Stimulated activated CD4-positive, alpha-beta T cell treated with anti-CD3 and anti-CD28 coated beads, TNF-alpha, amount 100 ng/mL, for 48 hours (primary cell): ENCODE results near the gene ARHGAP22.

Experiments used
- DNase-seq, 3 donors: peaks; one replicate each; pipeline ENCODE4 v3.0.0-alpha.2; 2020; ENCODE audit warnings: low read depth in 3 of 3

Gene ARHGAP22

DNA sequence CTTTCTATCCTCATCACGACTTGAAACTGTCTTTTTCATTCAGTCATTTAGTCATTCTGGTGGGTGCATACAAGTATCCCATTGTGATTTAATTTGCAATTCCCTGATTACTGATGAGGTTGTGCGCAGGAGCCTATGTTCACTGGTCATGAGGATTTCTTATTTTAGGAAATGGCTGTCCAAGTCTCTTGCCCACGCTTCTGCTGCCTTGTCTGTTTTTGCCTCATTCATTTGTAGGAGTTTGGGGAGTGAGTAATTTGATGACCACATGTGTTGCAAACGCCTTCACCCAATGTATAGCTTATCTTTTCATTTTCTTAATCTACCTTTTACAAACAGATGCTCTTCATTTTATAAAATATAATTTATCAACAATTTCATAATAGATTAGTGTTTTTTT, 127.3 kb downstream of the ARHGAP22 start:
- DNase-seq = no peak

- no peak for DNase-seq
Measured at GRCh38 chr10:48477141-48477540, 127.7 kb downstream of the ARHGAP22 start.

GRCh38 chr10:48476279-48476982, 128.4 kb downstream of the ARHGAP22 start:
- no peak for DNase-seq

DNA sequence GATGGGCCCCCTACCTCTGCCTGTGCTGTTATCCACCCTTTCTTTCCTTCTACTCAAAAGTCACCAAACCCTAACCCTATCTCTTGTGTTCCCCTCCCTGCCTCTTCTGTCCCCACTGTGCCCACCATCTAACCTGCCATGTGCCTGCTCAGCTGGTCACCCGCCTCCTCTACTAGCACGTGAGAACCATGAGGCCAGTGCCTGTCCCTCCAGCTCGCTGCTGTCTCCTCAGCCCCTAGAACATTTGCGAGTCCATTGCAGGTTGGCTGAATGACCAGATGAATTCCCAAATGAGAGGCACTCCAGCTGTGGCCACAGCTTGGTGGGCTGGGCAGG, 129.0 kb downstream of the ARHGAP22 start:
- no peak for DNase-seq

DNA sequence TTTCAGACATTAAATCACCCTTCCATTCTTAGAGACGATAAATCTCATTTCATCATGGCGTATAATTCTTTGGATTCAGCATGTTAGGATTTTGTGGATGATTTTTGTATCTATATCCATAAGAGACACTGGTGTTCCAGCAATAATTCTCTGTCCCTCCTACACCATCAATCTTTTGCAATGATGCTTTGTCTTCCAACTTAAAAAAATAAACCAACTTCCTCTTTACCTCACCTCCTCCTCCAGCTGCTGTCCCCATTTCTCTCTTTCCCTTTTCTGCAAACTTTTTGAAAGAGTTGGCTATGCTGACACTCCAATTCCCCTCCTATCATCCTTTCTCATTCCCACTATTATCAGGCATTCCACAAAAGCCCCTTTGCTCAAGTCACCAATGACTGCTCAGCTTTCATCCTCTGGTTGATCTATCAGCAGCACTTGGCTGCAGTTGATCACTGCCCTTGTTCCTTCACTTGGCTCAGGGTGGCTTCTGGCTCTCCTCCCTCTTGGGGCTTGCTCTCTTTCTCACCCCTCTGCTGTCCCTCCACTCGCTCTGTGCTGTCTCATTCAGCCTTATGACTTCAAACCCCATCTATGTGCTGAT, 130.0 kb downstream of the ARHGAP22 start:
- DNase-seq = no peak

DNA sequence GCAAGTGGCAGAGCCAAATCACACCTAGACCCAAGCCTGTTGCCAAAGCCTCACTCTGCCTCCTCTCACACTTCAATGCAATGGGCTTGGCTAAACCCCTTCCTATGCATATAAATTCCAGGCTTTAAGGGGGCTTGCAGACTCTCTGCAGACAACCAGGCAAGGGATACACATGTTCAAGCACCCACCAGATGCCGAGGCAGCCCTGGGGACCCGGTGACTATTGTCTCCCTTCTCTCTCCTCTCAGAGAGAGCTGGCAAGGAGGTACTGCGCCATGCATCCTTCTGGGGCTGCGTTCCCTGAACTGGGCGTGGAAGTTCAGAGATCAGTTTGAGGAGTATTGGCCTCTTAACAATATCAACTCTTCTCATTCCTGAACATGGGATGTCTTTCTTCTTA, 131.2 kb downstream of the ARHGAP22 start:
- DNase-seq = no peak

DNA sequence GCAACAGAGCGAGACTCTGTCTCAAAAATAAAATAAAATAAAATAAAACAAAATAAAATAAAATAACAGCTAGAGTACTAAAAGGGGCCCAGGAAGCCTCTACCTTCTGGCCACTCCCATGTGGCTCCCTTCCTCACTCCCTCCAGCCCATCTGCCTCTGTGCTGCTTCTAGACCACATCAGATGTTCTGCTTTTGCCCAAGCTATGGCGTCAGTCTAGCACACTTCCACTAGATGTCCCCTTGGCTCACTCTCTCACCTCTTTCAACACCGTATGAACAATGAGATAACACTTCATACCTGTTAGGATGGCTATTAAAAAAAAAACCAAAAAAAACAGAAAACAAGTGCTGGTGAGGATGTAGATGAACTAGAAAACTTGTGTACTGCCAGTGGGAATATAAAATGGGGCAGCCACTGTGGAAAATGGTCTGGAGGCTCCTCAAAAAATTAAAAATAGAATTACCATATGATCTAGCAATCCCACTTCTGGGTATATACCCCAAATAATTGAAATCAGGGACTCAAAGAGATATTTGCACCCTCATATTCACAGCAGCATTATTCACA, 132.3 kb downstream of the ARHGAP22 start:
- DNase-seq = no peak

- no peak for DNase-seq
Measured at GRCh38 chr10:48470893-48471805, 133.7 kb downstream of the ARHGAP22 start.

- DNase-seq = no peak
Measured at GRCh38 chr10:48470115-48470892, 134.6 kb downstream of the ARHGAP22 start.

DNA sequence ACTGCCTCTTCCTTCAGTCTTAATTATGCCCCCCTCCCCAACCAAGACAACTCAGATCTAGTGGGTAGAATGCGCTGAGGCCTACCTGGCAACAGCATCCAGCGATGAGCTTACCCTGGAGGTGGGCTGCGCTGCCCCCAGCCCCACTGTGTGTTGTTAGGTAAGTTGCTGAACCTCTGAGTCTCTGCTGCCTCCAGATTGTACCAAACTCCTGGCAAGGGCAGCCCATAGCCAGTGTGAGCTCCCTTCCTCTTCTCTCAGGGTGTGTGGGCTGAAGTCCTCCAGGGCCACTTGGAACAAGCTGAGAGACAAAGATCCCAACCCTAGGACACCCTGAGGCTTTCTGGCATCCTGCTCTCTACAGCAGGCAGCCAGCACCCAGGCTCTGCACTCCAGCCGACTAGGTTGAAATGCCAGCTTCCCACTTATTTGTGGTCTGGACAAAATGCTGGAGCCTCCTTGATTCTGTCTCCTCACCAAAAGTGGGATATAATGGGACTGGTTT, 135.3 kb downstream of the ARHGAP22 start:
- DNase-seq = no peak

DNA sequence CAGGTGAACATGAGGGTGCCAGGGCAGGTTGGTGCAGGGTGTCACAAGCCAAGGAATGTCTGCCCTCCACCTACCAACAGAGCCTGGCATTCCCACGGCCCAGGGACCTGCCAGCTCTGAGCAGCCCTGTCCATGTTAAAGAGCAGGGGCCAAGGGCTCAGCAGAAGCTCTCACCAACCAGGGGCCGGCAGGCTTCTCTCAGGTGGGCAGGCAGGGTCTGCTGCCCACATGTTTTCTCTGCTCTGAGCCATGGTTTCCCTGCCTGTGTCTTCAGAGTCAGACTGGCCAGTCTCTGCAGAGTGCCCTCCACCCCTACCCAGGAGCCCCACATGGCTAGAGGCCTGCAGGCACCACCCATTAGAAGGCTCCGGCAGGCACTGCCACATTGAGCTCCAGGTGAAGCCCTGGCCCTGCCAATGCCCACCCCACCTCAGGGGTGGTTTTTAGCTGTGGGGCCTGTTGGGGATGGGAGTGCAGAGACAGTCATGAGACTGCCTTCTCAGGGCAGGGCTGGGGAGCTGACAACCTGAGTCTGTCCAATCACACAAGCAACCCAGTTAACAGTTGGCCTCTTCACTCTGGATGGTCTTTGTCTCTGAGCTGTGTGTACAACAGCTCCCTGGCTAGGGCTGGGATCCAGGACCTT, 135.9 kb downstream of the ARHGAP22 start:
- no peak for DNase-seq

- DNase-seq = no peak
Measured at GRCh38 chr10:48468130-48468790, 136.6 kb downstream of the ARHGAP22 start.

DNA sequence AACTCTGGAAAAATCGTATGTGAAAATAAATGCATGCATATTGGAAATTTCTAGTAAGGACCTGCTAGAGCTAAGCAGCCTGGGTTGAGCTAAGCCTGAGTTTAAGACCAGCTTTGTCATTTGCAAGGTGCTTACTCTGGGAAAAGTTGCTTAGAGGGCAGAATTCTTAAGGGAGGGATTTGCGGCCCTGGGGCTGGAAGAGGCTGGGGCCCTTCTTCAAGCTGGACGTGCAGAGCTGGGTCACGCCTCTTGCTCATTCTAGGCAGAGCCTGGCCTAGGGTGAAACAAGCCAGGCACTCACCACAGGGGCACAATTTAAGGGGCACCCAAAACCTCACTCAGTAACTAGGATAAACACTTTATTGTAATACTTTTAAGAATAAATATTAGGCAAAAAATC, 137.2 kb downstream of the ARHGAP22 start:
- DNase-seq = no peak

GRCh38 chr10:48466611-48467240, 138.1 kb downstream of the ARHGAP22 start:
- no peak for DNase-seq

DNA sequence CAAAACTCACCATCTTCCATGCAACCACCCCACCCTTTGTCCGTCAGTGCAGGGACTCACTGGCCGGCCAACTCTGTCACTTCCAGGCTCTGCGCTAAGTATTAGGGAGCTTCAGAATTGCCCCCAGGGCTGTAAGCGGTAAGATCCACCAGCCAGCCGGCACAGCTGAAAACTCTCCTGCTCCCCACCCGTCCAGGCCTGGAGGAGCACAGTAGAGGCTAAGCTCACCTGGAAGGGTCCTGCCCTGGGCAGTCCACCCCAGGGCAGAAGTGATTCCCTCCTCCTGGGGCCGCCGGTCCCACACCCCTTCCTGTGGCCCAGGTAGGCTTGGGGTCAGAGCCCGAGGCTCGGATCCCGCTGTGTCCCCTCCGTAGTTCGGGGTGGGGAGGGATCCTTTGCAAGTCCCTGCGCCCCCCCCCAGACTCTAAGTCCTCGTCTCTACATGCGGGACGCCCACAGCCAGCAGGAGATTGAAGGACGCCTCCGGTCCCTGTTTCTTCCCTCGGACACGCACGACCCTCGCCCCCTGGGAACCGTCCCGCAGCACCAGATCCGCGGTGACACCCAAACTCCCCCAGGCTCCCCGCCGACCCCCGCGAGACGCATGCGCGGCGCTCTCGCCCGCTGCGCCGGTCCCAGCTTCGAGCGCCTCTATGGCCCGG, 138.9 kb downstream of the ARHGAP22 start:
- no peak for DNase-seq

- DNase-seq = no peak
Measured at GRCh38 chr10:48464871-48465736, 139.8 kb downstream of the ARHGAP22 start.

- DNase-seq = no peak
Measured at GRCh38 chr10:48464121-48464870, 140.6 kb downstream of the ARHGAP22 start.
